OCI-LY7 (cell line): ENCODE measurements around the gene GPSM1.

Source experiments
- EZH2phosphoT487 ChIP-seq: fragments of 200-600 bp; sonication (generic); IDR thresholded peaks from 2 replicates; pipeline ENCODE4 v1.6.1; 2018; ENCODE audit warnings: low read depth, borderline replicate concordance, mild to moderate bottlenecking, mixed run types, antibody characterized with exemption, low read length, moderate library complexity, mixed read lengths
- TF ChIP-seq, protein P1 (sequence below): fragments of 200-600 bp; sonication (generic); conservative IDR thresholded peaks from 2 replicates; pipeline ENCODE4 v1.5.1; 2014; ENCODE audit warnings: mild to moderate bottlenecking, antibody characterized with exemption, low read length, moderate library complexity, mixed read lengths

DNA sequence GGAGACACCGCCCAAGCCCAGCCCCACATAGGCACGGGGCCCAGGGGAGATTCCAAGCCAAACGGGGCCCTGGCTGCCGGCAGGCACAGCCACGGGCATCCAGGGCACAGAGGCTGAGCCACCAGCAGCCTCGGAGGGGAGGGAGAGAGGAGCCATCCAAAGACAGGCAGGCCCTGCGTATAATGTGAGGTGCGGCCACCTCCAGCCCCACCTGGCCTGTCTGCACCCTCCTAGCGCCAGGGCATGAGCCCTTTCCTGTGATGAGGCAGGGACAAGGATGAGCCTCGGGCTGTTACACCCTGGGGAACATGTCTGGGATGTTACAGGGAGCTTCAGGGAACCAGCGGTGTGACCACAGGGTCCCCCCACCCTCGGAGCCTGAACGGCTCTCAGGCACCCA is 22.4 kb upstream of the GPSM1 start:
- TF ChIP-seq, protein P1, sequence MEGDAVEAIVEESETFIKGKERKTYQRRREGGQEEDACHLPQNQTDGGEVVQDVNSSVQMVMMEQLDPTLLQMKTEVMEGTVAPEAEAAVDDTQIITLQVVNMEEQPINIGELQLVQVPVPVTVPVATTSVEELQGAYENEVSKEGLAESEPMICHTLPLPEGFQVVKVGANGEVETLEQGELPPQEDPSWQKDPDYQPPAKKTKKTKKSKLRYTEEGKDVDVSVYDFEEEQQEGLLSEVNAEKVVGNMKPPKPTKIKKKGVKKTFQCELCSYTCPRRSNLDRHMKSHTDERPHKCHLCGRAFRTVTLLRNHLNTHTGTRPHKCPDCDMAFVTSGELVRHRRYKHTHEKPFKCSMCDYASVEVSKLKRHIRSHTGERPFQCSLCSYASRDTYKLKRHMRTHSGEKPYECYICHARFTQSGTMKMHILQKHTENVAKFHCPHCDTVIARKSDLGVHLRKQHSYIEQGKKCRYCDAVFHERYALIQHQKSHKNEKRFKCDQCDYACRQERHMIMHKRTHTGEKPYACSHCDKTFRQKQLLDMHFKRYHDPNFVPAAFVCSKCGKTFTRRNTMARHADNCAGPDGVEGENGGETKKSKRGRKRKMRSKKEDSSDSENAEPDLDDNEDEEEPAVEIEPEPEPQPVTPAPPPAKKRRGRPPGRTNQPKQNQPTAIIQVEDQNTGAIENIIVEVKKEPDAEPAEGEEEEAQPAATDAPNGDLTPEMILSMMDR = no peak
- no peak for TF ChIP-seq EZH2phosphoT487
